Astrocyte (in vitro differentiated cells and primary cell): ENCODE measurements around the gene NSF. TPM values are rescaled to one million over a fixed set of nuclear protein-coding genes. Genes with fewer than 3 reads are reported as not detected.

Experiments
- DNase-seq: peaks from one replicate; pipeline ENCODE4 v3.0.0-alpha.2; 2010; ENCODE audit warnings: low read depth
- FAIRE-seq: peaks from 2 replicates; lab custom pipeline; 2011; peaks lifted over from hg19 to GRCh38; lab: Jason Lieb, UNC
- H2AFZ ChIP-seq: 2 replicates; pipeline ENCODE4 v1.6.0; 2012; ENCODE audit warnings: low read depth, low read length, inconsistent platforms
- H3K27ac ChIP-seq: 2 replicates; pipeline ENCODE4 v1.5.1; 2011; ENCODE audit warnings: low read depth, low read length, inconsistent platforms
- H3K27me3 ChIP-seq: 2 replicates; pipeline ENCODE4 v1.6.0; 2011; ENCODE audit warnings: low read length, inconsistent platforms; ENCODE audit not compliant: insufficient read depth
- H3K36me3 ChIP-seq: 2 replicates; pipeline ENCODE4 v1.5.1; 2011; ENCODE audit warnings: low read length, inconsistent platforms; ENCODE audit not compliant: insufficient read depth
- H3K4me1 ChIP-seq: 2 replicates; pipeline ENCODE4 v1.5.1; 2011; ENCODE audit warnings: low read length, inconsistent platforms; ENCODE audit not compliant: insufficient read depth
- H3K4me2 ChIP-seq: 2 replicates; pipeline ENCODE4 v1.6.0; 2012; ENCODE audit warnings: low read length, inconsistent platforms
- H3K4me3 ChIP-seq: 2 replicates; pipeline ENCODE4 v1.5.1; 2011; ENCODE audit warnings: low read depth, mild to moderate bottlenecking, low read length, inconsistent platforms; ENCODE audit not compliant: insufficient read depth
- H3K79me2 ChIP-seq: 2 replicates; pipeline ENCODE4 v1.6.0; 2012; ENCODE audit warnings: mild to moderate bottlenecking, low read length, inconsistent platforms; ENCODE audit not compliant: insufficient read depth
- H3K9ac ChIP-seq: 2 replicates; pipeline ENCODE4 v1.6.0; 2012; ENCODE audit warnings: mild to moderate bottlenecking, low read length, inconsistent platforms
- H3K9me3 ChIP-seq: 2 replicates; pipeline ENCODE4 v1.5.1; 2012; ENCODE audit warnings: low read depth, mild to moderate bottlenecking, low read length, inconsistent platforms; ENCODE audit not compliant: insufficient read depth
- H4K20me1 ChIP-seq: 2 replicates; pipeline ENCODE4 v1.6.0; 2012; ENCODE audit warnings: low read length, inconsistent platforms; ENCODE audit not compliant: insufficient read depth
- H3K27ac Mint-ChIP-seq: one replicate; pipeline ENCODE4 v1.8.0; 2021; ENCODE audit warnings: mild to moderate bottlenecking, mixed read lengths; ENCODE audit not compliant: unreplicated experiment
- H3K27me3 Mint-ChIP-seq: one replicate; pipeline ENCODE4 v1.8.0; 2021; ENCODE audit warnings: low read depth, mixed read lengths; ENCODE audit not compliant: unreplicated experiment
- H3K36me3 Mint-ChIP-seq: one replicate; pipeline ENCODE4 v1.8.0; 2021; ENCODE audit warnings: low read depth, mixed read lengths; ENCODE audit not compliant: unreplicated experiment
- H3K4me1 Mint-ChIP-seq: one replicate; pipeline ENCODE4 v1.8.0; 2021; ENCODE audit warnings: low read depth, mixed read lengths; ENCODE audit not compliant: unreplicated experiment
- H3K4me3 Mint-ChIP-seq: one replicate; pipeline ENCODE4 v1.8.0; 2021; ENCODE audit warnings: mild to moderate bottlenecking, moderate library complexity, mixed read lengths; ENCODE audit not compliant: unreplicated experiment
- H3K9me3 Mint-ChIP-seq: one replicate; pipeline ENCODE4 v1.8.0; 2021; ENCODE audit warnings: mild to moderate bottlenecking, mixed read lengths; ENCODE audit not compliant: unreplicated experiment
- EZH2 ChIP-seq: IDR thresholded peaks from 2 replicates; pipeline ENCODE4 v1.6.1; 2012; ENCODE audit warnings: mild to moderate bottlenecking, low read length, inconsistent platforms; ENCODE audit not compliant: insufficient read depth
- total RNA-seq: library from RNA; stranded (reverse); gene quantifications from 2 replicates; pipeline ENCODE4 v1.2.1, GENCODE V29; 2021
- TF ChIP-seq, protein P1 (sequence below): IDR thresholded peaks from 2 replicates; pipeline ENCODE4 v1.5.1; 2011; ENCODE audit warnings: low read depth, mild to moderate bottlenecking, inconsistent platforms, low read length, moderate library complexity; ENCODE audit not compliant: insufficient read depth

Gene NSF
- total RNA-seq, 1 donor from 2014 or later, result 83.4 TPM

DNA sequence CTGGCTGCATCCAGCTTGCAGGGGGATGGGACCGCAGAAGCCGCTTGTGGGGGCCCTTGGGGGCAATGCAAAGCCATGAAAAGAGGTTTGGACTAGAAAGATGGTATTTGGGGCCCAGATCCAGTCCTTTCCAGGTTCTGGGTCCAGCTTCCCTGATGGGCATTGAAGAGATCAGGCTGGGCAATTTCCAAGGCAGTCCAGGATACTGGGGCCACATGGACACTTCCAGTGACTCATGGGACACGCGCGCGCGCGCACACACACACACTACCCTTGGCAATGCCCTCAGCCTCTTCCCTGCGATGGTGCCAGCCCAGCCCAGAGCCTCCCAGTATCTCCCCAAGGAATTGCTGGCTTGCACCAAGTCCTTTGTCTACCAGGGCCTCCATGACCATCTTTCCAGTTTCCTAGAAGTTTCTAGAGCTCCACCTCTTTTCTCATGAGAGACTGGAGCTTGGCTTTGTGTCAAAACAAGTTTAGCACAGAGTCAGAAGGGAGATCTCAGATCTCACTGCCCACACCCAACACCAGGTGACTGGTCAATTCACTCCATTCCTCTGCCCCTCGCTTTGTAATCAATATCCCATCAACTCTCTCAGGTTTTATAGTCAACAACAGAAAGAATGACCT, 183.8 kb downstream of the NSF start:
- no peak for FAIRE-seq
- peaks cover 20% of the 10 kb centered on the region for H3K27me3 Mint-ChIP-seq
- H3K27ac Mint-ChIP-seq, result no peak overlapping the region

GRCh38 chr17:46776298-46777005, 186.0 kb downstream of the NSF start:
- Mint-ChIP-seq H3K4me1 (peaks cover 3% of the 10 kb centered on the region), H3K27ac (no peak overlapping the region), H3K36me3 (no peaks in the 10 kb centered on the region), H3K27me3 (peaks cover 25% of the 10 kb centered on the region), H3K4me3 (no peak overlapping the region), H3K9me3 (peaks cover 3% of the 10 kb centered on the region)
- TF ChIP-seq EZH2, result no peak
- TF ChIP-seq, protein P1, sequence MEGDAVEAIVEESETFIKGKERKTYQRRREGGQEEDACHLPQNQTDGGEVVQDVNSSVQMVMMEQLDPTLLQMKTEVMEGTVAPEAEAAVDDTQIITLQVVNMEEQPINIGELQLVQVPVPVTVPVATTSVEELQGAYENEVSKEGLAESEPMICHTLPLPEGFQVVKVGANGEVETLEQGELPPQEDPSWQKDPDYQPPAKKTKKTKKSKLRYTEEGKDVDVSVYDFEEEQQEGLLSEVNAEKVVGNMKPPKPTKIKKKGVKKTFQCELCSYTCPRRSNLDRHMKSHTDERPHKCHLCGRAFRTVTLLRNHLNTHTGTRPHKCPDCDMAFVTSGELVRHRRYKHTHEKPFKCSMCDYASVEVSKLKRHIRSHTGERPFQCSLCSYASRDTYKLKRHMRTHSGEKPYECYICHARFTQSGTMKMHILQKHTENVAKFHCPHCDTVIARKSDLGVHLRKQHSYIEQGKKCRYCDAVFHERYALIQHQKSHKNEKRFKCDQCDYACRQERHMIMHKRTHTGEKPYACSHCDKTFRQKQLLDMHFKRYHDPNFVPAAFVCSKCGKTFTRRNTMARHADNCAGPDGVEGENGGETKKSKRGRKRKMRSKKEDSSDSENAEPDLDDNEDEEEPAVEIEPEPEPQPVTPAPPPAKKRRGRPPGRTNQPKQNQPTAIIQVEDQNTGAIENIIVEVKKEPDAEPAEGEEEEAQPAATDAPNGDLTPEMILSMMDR, result no peak
- Histone ChIP-seq H3K27ac (no peak overlapping the region), H2AFZ (no peak overlapping the region), H3K27me3 (peaks cover 8% of the 10 kb centered on the region), H3K79me2 (no peaks in the 10 kb centered on the region), H3K4me3 (no peak overlapping the region), H4K20me1 (no peaks in the 10 kb centered on the region), H3K4me1 (peaks cover 3% of the 10 kb centered on the region), H3K4me2 (no peak overlapping the region), H3K36me3 (no peaks in the 10 kb centered on the region), H3K9ac (no peak overlapping the region), H3K9me3 (no peaks in the 10 kb centered on the region)
- DNase-seq, result no peak
- FAIRE-seq, result no peak

More for the DNA sequence above, 183.8 kb downstream of the NSF start:
- Histone ChIP-seq H3K9ac (no peak overlapping the region), H3K9me3 (no peaks in the 10 kb centered on the region), H3K4me1 (peaks cover 3% of the 10 kb centered on the region), H3K79me2 (no peaks in the 10 kb centered on the region), H3K36me3 (no peaks in the 10 kb centered on the region), H3K4me3 (no peak overlapping the region), H2AFZ (no peak overlapping the region), H3K27ac (no peak overlapping the region), H3K27me3 (peaks cover 8% of the 10 kb centered on the region), H3K4me2 (no peak overlapping the region), H4K20me1 (no peaks in the 10 kb centered on the region)
- no peaks in the 10 kb centered on the region for H3K36me3 Mint-ChIP-seq
- no peak for DNase-seq
- TF ChIP-seq, protein P1, result no peak
- TF ChIP-seq EZH2, result no peak
- peaks cover 3% of the 10 kb centered on the region for H3K9me3 Mint-ChIP-seq
- no peak overlapping the region for H3K4me3 Mint-ChIP-seq
- no peaks in the 10 kb centered on the region for H3K4me1 Mint-ChIP-seq
